Activated CD4-positive, alpha-beta T cell treated with anti-CD3 and anti-CD28 coated beads, Interleukin-2, amount 10 ng/mL, durations not matched to agents 7 days and 5 days (primary cell): ENCODE data around the gene SIK1. TPM values are rescaled to one million over a fixed set of nuclear protein-coding genes. Genes with fewer than 3 reads are reported as not detected.
"Not testable (repeated sequence)": the region's sequence is repeated elsewhere in the genome, so short reads cannot be mapped to it uniquely, and the experiment has no call there.

Source experiments
- CTCF ChIA-PET: fragments of 350-600 bp; sonication (Branson Sonifier 250); formaldehyde crosslinking; loops from one replicate; lab custom pipeline; 2021; ENCODE audit warnings: antibody characterized with exemption; lab: Charles Lee
- POLR2A ChIA-PET: fragments of 350-600 bp; sonication (Branson Sonifier 250); formaldehyde crosslinking; loops from one replicate; lab custom pipeline; 2021; ENCODE audit warnings: antibody characterized with exemption; lab: Charles Lee
- DNase-seq: peaks from one replicate; pipeline ENCODE4 v3.0.0-alpha.2; 2020
- H3K27ac Mint-ChIP-seq: one replicate; pipeline ENCODE4 v1.8.0; 2021; ENCODE audit warnings: mild to moderate bottlenecking, moderate library complexity, mixed read lengths
- H3K27me3 Mint-ChIP-seq: one replicate; pipeline ENCODE4 v1.8.0; 2021; ENCODE audit warnings: mixed read lengths
- H3K36me3 Mint-ChIP-seq: one replicate; pipeline ENCODE4 v1.8.0; 2021; ENCODE audit warnings: low read depth, mixed read lengths
- H3K4me1 Mint-ChIP-seq: one replicate; pipeline ENCODE4 v1.8.0; 2021; ENCODE audit warnings: mixed read lengths
- H3K4me3 Mint-ChIP-seq: one replicate; pipeline ENCODE4 v1.8.0; 2021; ENCODE audit warnings: mild to moderate bottlenecking, moderate library complexity, mixed read lengths
- H3K9me3 Mint-ChIP-seq: one replicate; pipeline ENCODE4 v1.8.0; 2021; ENCODE audit warnings: mixed read lengths
- total RNA-seq, 2 experiments: library from RNA; stranded (reverse); gene quantifications; one replicate each; pipeline ENCODE4 v1.2.3, GENCODE V29; 2021

The SIK1 gene
- total RNA-seq, 2 experiments from 2014 or later = 5.8 to 8.2 TPM

DNA sequence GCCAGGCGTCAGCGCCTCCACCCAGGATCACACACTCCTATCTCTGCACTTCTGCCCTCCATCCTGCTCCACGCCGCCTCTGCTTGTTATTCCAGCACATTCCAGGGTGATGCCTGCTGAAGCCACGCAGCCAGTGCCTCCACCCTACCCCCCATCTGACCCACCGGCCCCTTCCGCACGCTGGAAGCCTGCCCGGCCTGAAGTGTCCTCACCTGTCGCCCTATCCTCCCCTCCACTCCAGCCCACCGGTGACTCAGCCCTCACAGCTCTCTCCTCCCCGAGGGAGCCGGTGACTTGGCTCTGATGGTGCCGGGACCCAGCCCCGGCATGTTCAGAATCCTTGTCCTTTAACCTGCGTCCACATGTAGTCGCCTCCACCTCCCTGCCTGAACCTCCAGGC lies 24.9 kb upstream of the SIK1 start:
- H3K9me3 Mint-ChIP-seq, H3K4me1 Mint-ChIP-seq, CTCF ChIA-PET, POLR2A ChIA-PET, H3K27me3 Mint-ChIP-seq, H3K4me3 Mint-ChIP-seq, H3K27ac Mint-ChIP-seq, H3K36me3 Mint-ChIP-seq, DNase-seq: not testable (repeated sequence)

GRCh38 chr21:43450287-43450686 lies 23.4 kb upstream of the SIK1 start:
- CTCF ChIA-PET, H3K4me3 Mint-ChIP-seq, H3K27ac Mint-ChIP-seq, H3K4me1 Mint-ChIP-seq, H3K36me3 Mint-ChIP-seq, DNase-seq, H3K9me3 Mint-ChIP-seq, H3K27me3 Mint-ChIP-seq, POLR2A ChIA-PET: not testable (repeated sequence)

DNA sequence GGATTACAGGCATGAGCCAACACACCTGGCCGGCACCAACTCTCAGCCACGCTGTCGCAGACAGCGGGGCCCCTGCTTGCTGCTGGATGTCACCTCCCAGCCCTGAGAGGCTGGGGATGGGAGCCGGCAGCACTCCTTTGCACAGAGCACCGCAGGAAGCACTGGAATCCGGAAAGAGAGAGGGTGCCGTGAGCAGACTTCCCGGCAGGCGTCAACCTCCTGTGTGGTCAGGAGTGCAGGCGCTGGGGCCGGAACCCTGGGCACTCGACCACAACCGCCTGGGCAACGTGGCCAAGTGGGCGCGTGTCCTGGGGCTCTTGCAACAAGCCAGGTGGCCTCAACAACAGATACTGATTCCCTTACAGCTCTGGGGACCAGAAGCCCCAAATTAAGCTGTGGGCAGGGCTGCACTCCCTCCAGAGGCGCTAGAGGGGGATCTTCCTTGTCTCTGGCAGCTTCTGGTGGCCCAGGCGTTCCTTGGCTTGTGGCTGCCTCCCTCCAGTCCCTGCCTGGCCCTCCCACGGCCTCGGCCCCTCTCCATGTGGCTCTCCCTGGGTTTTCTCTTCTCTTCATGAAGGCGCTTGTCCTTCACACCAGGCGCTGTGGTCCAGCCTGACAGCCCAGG lies 20.5 kb upstream of the SIK1 start:
- CTCF ChIA-PET, H3K4me3 Mint-ChIP-seq, H3K4me1 Mint-ChIP-seq, H3K27ac Mint-ChIP-seq, DNase-seq, H3K36me3 Mint-ChIP-seq, H3K9me3 Mint-ChIP-seq, POLR2A ChIA-PET, H3K27me3 Mint-ChIP-seq: not testable (repeated sequence)

GRCh38 chr21:43446277-43446932 lies 19.5 kb upstream of the SIK1 start:
- POLR2A ChIA-PET, H3K9me3 Mint-ChIP-seq, H3K27ac Mint-ChIP-seq, H3K4me1 Mint-ChIP-seq, H3K4me3 Mint-ChIP-seq, DNase-seq, CTCF ChIA-PET, H3K36me3 Mint-ChIP-seq, H3K27me3 Mint-ChIP-seq: not testable (repeated sequence)

DNA sequence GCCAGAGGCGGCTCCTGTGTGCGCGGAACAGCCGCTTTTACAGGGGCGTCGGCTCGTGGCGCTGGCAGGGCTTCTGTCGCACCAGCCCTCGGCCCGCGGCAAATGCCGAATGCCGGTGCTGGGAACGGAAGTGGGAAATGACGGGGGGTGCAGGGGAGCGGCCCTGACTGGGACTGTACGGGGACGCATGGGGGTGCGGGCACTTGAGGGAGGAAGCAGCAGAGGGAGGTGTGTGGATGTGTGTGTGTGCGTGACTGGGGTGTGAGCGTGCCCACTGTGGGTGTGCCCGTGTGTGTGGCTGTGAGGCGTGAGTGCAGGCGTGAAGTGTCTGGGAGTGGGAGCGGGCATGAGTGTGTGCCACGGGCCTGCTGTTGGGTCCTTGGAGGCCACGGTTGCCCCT lies 17.6 kb upstream of the SIK1 start:
- CTCF ChIA-PET, POLR2A ChIA-PET, H3K9me3 Mint-ChIP-seq, H3K27me3 Mint-ChIP-seq, H3K4me3 Mint-ChIP-seq, H3K36me3 Mint-ChIP-seq, DNase-seq, H3K4me1 Mint-ChIP-seq, H3K27ac Mint-ChIP-seq: not testable (repeated sequence)

DNA sequence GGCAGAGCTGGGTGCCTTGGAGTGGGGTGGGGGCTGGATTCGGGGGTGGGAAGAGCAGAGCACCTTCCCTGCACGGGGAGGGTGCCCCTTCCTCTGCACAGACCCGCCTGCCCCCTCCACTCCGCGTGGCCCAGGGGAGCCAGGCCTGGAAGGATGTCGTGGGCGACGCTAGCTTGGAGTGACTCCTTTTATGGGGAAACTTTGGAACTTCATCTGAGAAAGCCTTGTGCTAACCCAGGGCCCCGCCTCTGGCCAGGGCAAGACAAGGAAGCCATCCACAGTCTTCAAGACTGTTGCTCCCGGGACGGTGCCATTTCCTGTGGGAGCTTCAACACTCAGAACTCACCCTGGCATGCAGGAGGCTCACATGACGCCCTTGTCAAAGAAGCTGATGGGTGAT lies 15.6 kb upstream of the SIK1 start:
- not testable (repeated sequence) for DNase-seq, H3K4me1 Mint-ChIP-seq

DNA sequence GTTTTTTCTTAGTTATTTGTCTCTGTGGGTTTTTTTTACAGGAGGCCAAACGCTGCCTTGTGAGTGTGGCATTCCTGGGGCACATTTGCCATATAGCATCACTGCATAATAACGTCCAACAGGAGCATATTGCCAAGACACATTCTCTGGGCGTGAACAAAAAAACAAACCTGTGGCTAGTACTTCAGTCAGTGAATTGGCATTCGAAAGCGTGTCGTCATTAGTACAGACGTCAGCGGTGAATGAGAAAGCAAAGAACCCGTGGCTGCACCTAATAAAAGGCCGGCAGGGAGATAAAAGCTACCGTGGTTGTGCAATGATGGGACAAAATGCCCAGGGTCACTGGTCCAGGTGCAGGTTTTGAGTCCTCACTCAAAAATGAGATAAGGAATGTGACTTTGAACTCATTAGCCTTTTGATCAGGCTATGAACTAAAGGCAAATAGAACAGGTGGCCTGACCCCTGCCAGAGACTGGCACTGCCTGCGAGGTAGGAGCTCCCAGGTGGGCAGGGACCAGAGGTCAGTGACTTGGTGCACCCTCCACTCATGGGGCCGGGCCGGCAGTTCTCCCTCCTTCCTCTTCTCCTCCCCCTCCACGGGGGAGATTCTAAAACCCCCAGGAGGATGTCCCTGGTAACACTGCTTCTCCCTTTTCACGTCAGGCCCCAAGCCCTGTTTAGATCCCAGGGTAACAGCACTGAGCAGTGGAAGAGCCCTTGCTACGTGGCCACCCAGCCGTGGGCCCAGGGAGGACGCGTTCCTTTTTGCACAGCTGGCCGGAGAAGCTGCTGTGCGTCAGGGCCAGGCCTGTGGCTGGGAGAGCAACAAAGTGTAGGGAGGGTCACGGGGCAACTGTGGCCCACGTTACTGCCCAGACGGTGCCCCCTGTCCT lies 14.2 kb upstream of the SIK1 start:
- H3K4me3 Mint-ChIP-seq, H3K36me3 Mint-ChIP-seq, H3K27me3 Mint-ChIP-seq, CTCF ChIA-PET, POLR2A ChIA-PET, DNase-seq, H3K9me3 Mint-ChIP-seq, H3K4me1 Mint-ChIP-seq, H3K27ac Mint-ChIP-seq: not testable (repeated sequence)

More for the DNA sequence above, 15.6 kb upstream of the SIK1 start:
- CTCF ChIA-PET, H3K36me3 Mint-ChIP-seq, H3K9me3 Mint-ChIP-seq, H3K4me3 Mint-ChIP-seq, H3K27me3 Mint-ChIP-seq, H3K27ac Mint-ChIP-seq, POLR2A ChIA-PET: not testable (repeated sequence)

- H3K4me3 Mint-ChIP-seq, DNase-seq, H3K27ac Mint-ChIP-seq, POLR2A ChIA-PET, H3K9me3 Mint-ChIP-seq, H3K36me3 Mint-ChIP-seq, H3K27me3 Mint-ChIP-seq, H3K4me1 Mint-ChIP-seq, CTCF ChIA-PET: not testable (repeated sequence)
Observed at GRCh38 chr21:43439316-43440075, 12.6 kb upstream of the SIK1 start.

DNA sequence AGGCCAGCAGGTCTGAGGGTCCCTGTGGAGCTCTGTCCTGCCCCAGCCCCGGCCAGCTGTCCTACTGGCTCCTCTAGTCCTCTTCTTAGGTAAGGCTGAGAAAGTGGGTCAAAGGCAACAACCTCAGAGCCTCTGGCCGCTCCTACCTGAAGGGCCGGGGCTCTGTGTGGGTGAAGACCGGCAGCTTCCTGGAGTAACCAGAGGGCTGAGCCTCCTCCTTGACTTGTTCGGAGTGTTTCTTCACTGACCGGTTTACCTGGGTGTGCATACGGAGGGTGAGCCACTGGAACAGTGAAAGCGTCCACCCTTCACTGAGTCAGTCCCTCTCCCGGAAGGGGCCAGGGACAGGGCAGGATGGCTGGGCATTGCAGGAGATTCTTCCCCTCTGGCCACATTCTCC lies 9.3 kb upstream of the SIK1 start:
- H3K36me3 Mint-ChIP-seq, CTCF ChIA-PET, DNase-seq, H3K27me3 Mint-ChIP-seq, H3K4me3 Mint-ChIP-seq, POLR2A ChIA-PET, H3K27ac Mint-ChIP-seq, H3K9me3 Mint-ChIP-seq, H3K4me1 Mint-ChIP-seq: not testable (repeated sequence)

DNA sequence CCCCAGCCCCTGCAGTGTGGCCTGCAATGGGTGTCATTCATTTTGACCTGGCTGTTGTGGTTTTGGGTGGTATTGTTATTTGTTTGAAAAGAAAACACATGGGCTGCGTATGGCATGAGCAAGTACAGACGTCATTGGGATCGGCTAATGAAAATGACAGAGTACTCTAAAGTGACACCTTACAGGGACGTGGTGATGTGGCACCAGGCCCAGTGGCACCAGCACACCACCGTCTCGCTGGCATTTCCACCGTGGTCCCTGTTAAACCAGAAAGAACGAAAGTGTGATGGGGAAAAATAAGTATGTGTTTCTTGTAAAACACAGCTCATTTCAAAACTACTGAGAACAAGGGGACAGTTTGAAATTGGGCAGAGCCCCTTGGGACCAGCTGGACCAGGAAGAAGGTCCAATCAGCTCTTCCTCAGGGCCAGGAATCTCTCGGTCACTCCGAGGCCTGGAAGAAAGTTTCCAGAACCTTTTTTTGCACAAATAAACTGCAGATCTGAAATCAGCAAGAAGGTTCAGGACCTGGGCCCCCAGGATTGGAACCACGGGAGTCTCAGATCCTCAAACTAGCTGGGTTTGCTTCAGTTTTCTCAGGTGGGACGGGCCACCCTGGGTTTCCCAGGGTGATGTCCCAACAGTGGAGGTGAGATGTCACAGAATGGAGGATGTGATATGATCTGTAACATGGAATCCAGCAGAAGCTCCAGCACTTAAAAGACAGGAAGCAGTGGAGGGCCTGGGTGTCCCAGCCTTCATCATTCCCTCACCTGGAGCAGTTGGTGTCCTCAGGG lies 6.6 kb upstream of the SIK1 start:
- H3K4me3 Mint-ChIP-seq, H3K36me3 Mint-ChIP-seq, H3K4me1 Mint-ChIP-seq, H3K9me3 Mint-ChIP-seq, POLR2A ChIA-PET, H3K27ac Mint-ChIP-seq, H3K27me3 Mint-ChIP-seq, DNase-seq, CTCF ChIA-PET: not testable (repeated sequence)

DNA sequence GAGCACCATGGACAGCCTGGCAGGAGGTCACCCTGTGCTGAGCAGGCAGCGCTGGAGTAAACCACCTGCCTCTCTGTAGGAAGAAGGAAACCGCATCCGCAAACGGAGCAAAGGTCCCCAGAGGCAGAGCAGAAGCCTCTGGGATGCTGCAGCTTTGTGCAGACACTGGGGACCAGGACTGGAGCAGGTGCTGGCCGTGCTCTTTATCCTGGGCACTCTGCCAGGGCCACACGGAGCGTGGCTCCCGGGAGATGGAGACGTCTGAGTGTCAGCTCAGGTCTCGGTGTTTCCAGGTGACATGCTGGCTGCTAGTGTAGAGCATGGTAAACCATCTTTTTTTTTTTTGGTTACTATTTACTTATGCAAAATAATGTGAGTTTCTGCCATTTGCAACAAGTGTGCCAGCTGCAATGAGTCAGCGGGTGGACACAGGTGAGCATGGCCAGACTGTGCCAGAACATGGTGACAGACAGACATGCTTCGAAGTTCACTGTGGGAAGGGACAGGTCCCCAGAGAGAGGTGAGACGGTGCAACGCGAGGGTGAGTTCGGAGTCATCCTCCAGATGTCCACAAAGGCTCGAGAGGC lies 4.0 kb upstream of the SIK1 start:
- H3K27me3 Mint-ChIP-seq, H3K36me3 Mint-ChIP-seq, H3K4me3 Mint-ChIP-seq, POLR2A ChIA-PET, H3K4me1 Mint-ChIP-seq, H3K9me3 Mint-ChIP-seq, DNase-seq, H3K27ac Mint-ChIP-seq, CTCF ChIA-PET: not testable (repeated sequence)

DNA sequence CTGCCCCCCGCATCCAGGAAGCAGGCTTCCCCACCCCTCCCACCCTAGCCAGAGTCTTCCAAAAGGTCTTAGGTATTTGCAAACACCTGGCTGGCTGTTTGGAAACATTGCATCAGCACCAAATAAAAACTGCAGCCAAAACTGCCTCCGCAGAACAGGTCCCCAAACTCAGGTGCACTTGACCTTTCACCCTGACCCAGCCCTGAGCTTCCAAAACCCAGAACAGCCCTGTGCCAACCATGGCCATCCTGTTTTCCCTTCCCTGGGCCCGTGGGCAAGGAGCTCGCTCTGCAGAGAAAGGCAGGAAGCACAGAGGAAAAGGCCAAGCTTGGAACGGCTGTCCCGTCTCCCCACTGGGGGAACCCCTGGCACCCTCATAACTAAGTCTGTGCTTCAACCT lies 2.0 kb upstream of the SIK1 start:
- H3K27ac Mint-ChIP-seq, H3K4me3 Mint-ChIP-seq, H3K4me1 Mint-ChIP-seq, H3K9me3 Mint-ChIP-seq, H3K27me3 Mint-ChIP-seq, CTCF ChIA-PET, POLR2A ChIA-PET, DNase-seq, H3K36me3 Mint-ChIP-seq: not testable (repeated sequence)
